ENCODE measurements around the gene GAB2. TPM values are rescaled to one million over a fixed set of nuclear protein-coding genes. Genes with fewer than 3 reads are reported as not detected.

GAB2 gene
- polyA plus RNA-seq, 3 donors, result 2.8 to 39.4 (median 4.4) TPM

DNA sequence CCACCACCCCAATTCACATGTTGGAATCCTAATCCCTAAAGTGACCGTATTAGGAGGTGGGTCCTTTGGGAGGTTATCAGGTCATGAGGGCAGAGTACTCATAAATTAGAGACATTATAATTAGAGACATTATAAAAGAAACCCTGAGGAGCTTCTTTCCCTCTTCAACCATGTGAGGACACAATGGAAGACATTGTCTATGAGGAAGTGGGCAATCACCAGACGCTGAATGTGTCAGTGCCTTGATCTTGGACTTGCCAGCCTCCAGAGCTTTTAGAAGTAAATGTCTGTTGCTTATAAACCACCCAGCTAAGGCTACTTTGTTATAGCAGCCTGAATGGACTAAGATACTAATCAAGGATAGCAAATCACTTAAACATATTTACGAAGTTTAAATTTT lies 14.8 kb downstream of the GAB2 start:
- Histone ChIP-seq H3K4me1 (ENCODE audit: control insufficient read depth in 1 of 2, insufficient read depth in 2 of 2, low read length in 2 of 2) (peaks cover 20 to 36% of the 10 kb centered on the region in 2 donors), H3K4me3 (replicated peaks in 1 of 3; ENCODE audit: low read depth in 2 of 3, low read length in 3 of 3) (no peak overlapping the region), H3K36me3 (replicated peaks in 1 of 2; ENCODE audit: control insufficient read depth in 1 of 2, insufficient read depth in 2 of 2, low read length in 2 of 2) (peaks cover 0 to 13% of the 10 kb centered on the region in 2 donors), H2AFZ (ENCODE audit: insufficient read depth, low read depth, low read length, poor library complexity, severe bottlenecking) (no peak overlapping the region), H3K27ac (ENCODE audit: low read depth in 1 of 2, low read length in 2 of 2) (no peak overlapping the region), H3K9ac (ENCODE audit: insufficient read depth, low read length, poor library complexity, severe bottlenecking) (no peak overlapping the region), H3K9me3 (replicated peaks in 1 of 2; ENCODE audit: control insufficient read depth in 1 of 2, insufficient read depth in 1 of 2, low read length in 2 of 2) (no peaks in the 10 kb centered on the region), H4K20me1 (ENCODE audit: insufficient read depth, low read length) (peaks cover 100% of the 10 kb centered on the region), H3K27me3 (ENCODE audit: control insufficient read depth in 2 of 2, insufficient read depth in 2 of 2, low read length in 2 of 2) (no peaks in the 10 kb centered on the region), H3K4me2 (replicated peaks; ENCODE audit: extremely low read depth, low read length, poor library complexity, severe bottlenecking) (no peak overlapping the region), H3K79me2 (ENCODE audit: insufficient read depth, low read length) (peaks cover 99% of the 10 kb centered on the region)
- no peak for DNase-seq
- no peak overlapping the region for H3K27ac Mint-ChIP-seq
- TF ChIP-seq, protein P1, sequence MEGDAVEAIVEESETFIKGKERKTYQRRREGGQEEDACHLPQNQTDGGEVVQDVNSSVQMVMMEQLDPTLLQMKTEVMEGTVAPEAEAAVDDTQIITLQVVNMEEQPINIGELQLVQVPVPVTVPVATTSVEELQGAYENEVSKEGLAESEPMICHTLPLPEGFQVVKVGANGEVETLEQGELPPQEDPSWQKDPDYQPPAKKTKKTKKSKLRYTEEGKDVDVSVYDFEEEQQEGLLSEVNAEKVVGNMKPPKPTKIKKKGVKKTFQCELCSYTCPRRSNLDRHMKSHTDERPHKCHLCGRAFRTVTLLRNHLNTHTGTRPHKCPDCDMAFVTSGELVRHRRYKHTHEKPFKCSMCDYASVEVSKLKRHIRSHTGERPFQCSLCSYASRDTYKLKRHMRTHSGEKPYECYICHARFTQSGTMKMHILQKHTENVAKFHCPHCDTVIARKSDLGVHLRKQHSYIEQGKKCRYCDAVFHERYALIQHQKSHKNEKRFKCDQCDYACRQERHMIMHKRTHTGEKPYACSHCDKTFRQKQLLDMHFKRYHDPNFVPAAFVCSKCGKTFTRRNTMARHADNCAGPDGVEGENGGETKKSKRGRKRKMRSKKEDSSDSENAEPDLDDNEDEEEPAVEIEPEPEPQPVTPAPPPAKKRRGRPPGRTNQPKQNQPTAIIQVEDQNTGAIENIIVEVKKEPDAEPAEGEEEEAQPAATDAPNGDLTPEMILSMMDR (IDR thresholded peaks at IDR 0.05), result no peak
- WGBS (ENCODE audit: insufficient coverage), result no CpG with 5 or more reads among the region's 3 CpGs
- H3K4me3 Mint-ChIP-seq, result no peak overlapping the region
- peaks cover 53% of the 10 kb centered on the region for H3K4me1 Mint-ChIP-seq
- peaks cover 0 to 3% (median 0%) of the 10 kb centered on the region in 7 donors for H3K9me3 Mint-ChIP-seq
- intact Hi-C loops (cut with micrococcal nuclease), result loop anchor here in 1 of 2 donors (5.0 kb wide), 1 partner anchor 61 kb away; no protein-coding TSS in a partner anchor
- peaks cover 37 to 42% of the 10 kb centered on the region in 2 donors for H3K36me3 Mint-ChIP-seq
- H3K27me3 Mint-ChIP-seq (ENCODE audit: low read depth in 3 of 3), result peaks cover 0 to 1% (median 1%) of the 10 kb centered on the region in 3 donors

DNA sequence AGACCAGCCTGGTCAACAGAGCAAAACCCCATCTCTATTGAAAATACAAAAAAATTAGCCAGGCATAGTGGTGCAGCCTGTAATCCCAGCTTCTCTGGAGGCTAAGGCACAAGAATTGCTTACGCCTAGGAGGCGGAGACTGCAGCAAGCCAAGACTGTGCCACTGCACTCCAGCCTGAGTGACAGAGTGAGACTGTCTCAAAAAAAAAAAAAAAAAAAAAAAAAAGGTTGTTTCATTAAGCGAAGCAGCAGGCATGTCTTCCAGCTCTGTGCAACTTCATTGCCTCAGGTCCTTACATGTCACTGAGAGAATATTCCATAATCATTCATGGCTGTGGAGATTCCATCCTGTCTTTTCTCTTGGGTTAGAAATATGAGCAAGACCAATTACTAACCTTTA lies 16.9 kb downstream of the GAB2 start:
- Mint-ChIP-seq H3K4me1 (peaks cover 52% of the 10 kb centered on the region), H3K27ac (no peak overlapping the region), H3K36me3 (peaks cover 25 to 28% of the 10 kb centered on the region in 2 donors), H3K9me3 (peaks cover 0 to 3% (median 0%) of the 10 kb centered on the region in 7 donors), H3K27me3 (ENCODE audit: low read depth in 3 of 3) (peaks cover 0 to 1% (median 0%) of the 10 kb centered on the region in 3 donors), H3K4me3 (no peak overlapping the region)
- Histone ChIP-seq H2AFZ (ENCODE audit: insufficient read depth, low read depth, low read length, poor library complexity, severe bottlenecking) (no peak overlapping the region), H3K36me3 (replicated peaks in 1 of 2; ENCODE audit: control insufficient read depth in 1 of 2, insufficient read depth in 2 of 2, low read length in 2 of 2) (peaks cover 0 to 9% of the 10 kb centered on the region in 2 donors), H3K27ac (ENCODE audit: low read depth in 1 of 2, low read length in 2 of 2) (no peak overlapping the region), H3K27me3 (ENCODE audit: control insufficient read depth in 2 of 2, insufficient read depth in 2 of 2, low read length in 2 of 2) (no peaks in the 10 kb centered on the region), H3K9ac (ENCODE audit: insufficient read depth, low read length, poor library complexity, severe bottlenecking) (no peak overlapping the region), H4K20me1 (ENCODE audit: insufficient read depth, low read length) (peaks cover 100% of the 10 kb centered on the region), H3K4me3 (replicated peaks in 1 of 3; ENCODE audit: low read depth in 2 of 3, low read length in 3 of 3) (no peak overlapping the region), H3K79me2 (ENCODE audit: insufficient read depth, low read length) (peaks cover 99% of the 10 kb centered on the region), H3K4me2 (replicated peaks; ENCODE audit: extremely low read depth, low read length, poor library complexity, severe bottlenecking) (no peak overlapping the region), H3K9me3 (replicated peaks in 1 of 2; ENCODE audit: control insufficient read depth in 1 of 2, insufficient read depth in 1 of 2, low read length in 2 of 2) (no peaks in the 10 kb centered on the region), H3K4me1 (ENCODE audit: control insufficient read depth in 1 of 2, insufficient read depth in 2 of 2, low read length in 2 of 2) (peaks cover 23 to 34% of the 10 kb centered on the region in 2 donors)
- TF ChIP-seq, protein P1 (IDR thresholded peaks at IDR 0.05), result no peak
- WGBS (ENCODE audit: insufficient coverage), result no CpG with 5 or more reads among the region's 3 CpGs
- DNase-seq, result no peak
- intact Hi-C loops (cut with micrococcal nuclease), result loop anchor here in 1 of 2 donors (5.0 kb wide), 1 partner anchor 58 kb away; no protein-coding TSS in a partner anchor

Data from CD14-positive monocyte (primary cell).